NT2/D1 (cell line): Measurements from ENCODE around the gene XRCC4.

Experiments used
- DNase-seq: peaks from one replicate; pipeline ENCODE4 v3.0.0-alpha.2; 2011; ENCODE audit warnings: low read depth, low spot score
- H3K27me3 ChIP-seq: 2 replicates; pipeline ENCODE4 v1.6.0; 2011; ENCODE audit warnings: mild to moderate bottlenecking; ENCODE audit not compliant: insufficient read length, insufficient read depth
- H3K36me3 ChIP-seq: 2 replicates; pipeline ENCODE4 v1.6.1; 2011; ENCODE audit warnings: mild to moderate bottlenecking, low read length, mixed read lengths; ENCODE audit not compliant: insufficient read depth, insufficient read length
- H3K4me1 ChIP-seq: 2 replicates; pipeline ENCODE4 v1.5.1; 2011; ENCODE audit not compliant: insufficient read depth, insufficient read length
- H3K4me3 ChIP-seq: 2 replicates; pipeline ENCODE4 v1.5.1; 2011; ENCODE audit warnings: low read depth; ENCODE audit not compliant: insufficient read length
- H3K9ac ChIP-seq: 2 replicates; pipeline ENCODE4 v1.6.0; 2011; ENCODE audit warnings: low read depth; ENCODE audit not compliant: insufficient read length
- H3K9me3 ChIP-seq: 2 replicates; pipeline ENCODE4 v1.5.1; 2011; ENCODE audit warnings: mild to moderate bottlenecking, low read length; ENCODE audit not compliant: insufficient read depth
- SUZ12 ChIP-seq: IDR thresholded peaks from 2 replicates; pipeline ENCODE4 v1.6.1; 2011; ENCODE audit not compliant: insufficient read length, insufficient read depth; ENCODE audit errors: extremely low read depth
- YY1 ChIP-seq: IDR thresholded peaks from 2 replicates; pipeline ENCODE4 v1.6.1; 2011; ENCODE audit not compliant: insufficient read length, insufficient read depth
- ZNF274 ChIP-seq: IDR thresholded peaks from 2 replicates; pipeline ENCODE4 v1.6.1; 2011; ENCODE audit warnings: mild to moderate bottlenecking, low read depth, low read length

Gene XRCC4

DNA sequence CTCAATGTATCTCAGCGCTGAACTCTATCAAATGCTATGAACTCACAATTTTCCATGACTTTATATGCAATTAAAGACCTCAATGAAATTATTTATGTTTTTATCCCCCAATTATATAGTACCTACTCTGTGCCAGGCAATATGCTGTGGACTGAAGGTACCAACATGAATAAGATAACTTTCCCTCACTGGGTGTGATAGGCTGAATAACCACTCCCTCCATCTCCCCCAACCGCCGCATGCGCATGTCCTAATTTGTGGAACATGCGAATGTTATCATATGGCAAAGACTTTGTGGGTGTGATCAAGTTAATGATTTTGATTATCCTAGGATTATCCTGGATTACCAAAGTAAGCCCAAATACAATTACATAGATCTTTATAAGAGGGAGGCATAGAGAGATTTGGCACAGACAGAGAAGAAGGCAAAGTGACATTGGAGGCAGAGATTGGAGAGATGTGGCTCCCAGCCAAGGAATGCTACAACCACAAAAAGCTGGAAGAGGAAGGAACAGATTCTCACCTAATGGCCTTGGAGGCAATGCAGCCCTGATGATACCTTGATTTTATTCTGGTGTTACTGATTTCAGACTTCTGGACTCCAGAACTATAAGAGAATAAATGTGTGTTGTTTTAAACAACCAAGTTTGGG, 245.1 kb downstream of the XRCC4 start:
- no peaks in the 10 kb centered on the region for H3K9me3 ChIP-seq
- H3K27me3 ChIP-seq, result no peaks in the 10 kb centered on the region
- no peaks in the 10 kb centered on the region for H3K4me1 ChIP-seq
- no peak for TF ChIP-seq SUZ12
- TF ChIP-seq YY1, result no peak
- TF ChIP-seq ZNF274, result no peak
- no peak overlapping the region for H3K9ac ChIP-seq
- no peaks in the 10 kb centered on the region for H3K36me3 ChIP-seq
- DNase-seq, result no peak
- no peak overlapping the region for H3K4me3 ChIP-seq

DNA sequence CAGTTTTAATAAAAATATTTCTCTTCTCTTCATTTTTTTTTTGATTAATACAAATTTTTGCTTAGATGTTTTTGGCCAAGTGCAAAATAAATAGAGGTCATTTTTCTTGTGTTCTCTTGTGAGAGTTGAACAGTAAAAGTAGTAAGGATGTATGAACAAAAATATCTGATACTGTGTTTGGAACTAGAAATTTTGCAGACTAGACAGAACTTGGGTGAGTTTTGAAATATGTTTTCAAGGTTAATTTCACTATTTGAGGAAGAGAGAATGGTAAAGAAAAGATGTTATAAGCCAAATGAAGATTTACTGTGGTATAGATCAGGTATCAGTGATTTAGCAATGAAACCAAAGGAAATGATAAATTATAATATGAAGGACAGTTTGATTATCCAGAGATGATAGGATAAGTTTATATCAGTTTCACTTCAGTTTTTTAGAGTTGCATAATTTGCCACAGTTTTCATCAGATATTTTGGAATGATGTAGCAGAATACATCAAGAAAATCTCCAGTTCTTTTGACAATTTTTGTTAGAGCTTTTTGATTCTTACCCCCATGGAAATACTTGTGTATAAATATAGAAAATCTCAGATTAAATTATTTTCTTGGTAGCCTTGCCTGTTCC, 246.3 kb downstream of the XRCC4 start:
- H3K4me3 ChIP-seq, result no peak overlapping the region
- H3K27me3 ChIP-seq, result no peaks in the 10 kb centered on the region
- TF ChIP-seq ZNF274, result no peak
- TF ChIP-seq YY1, result no peak
- no peaks in the 10 kb centered on the region for H3K4me1 ChIP-seq
- H3K36me3 ChIP-seq, result no peaks in the 10 kb centered on the region
- H3K9me3 ChIP-seq, result no peaks in the 10 kb centered on the region
- DNase-seq, result no peak
- H3K9ac ChIP-seq, result no peak overlapping the region

DNA sequence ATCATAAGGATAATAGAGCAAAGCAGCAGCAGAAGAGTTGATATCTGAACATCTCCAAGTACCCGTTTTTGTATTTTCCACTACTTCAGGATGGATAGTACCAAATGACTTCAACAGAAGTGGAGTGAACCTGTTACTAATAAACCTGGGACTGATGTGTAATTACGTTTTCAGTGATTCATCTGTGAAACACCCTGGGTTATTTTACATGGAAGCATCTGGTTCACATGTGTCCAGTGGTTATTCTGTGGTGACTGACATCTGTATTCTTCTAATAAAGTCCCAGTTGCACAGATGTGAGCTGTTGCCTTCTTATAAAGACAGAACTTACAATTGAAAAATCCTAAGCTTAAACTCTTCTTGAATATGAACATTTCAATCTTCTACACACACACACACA, 254.5 kb downstream of the XRCC4 start:
- no peak overlapping the region for H3K4me3 ChIP-seq
- H3K27me3 ChIP-seq, result no peaks in the 10 kb centered on the region
- no peak for DNase-seq
- no peak for TF ChIP-seq YY1
- TF ChIP-seq ZNF274, result no peak
- no peak for TF ChIP-seq SUZ12
- H3K9ac ChIP-seq, result no peak overlapping the region
- H3K4me1 ChIP-seq, result no peaks in the 10 kb centered on the region
- no peaks in the 10 kb centered on the region for H3K9me3 ChIP-seq
- H3K36me3 ChIP-seq, result no peaks in the 10 kb centered on the region

DNA sequence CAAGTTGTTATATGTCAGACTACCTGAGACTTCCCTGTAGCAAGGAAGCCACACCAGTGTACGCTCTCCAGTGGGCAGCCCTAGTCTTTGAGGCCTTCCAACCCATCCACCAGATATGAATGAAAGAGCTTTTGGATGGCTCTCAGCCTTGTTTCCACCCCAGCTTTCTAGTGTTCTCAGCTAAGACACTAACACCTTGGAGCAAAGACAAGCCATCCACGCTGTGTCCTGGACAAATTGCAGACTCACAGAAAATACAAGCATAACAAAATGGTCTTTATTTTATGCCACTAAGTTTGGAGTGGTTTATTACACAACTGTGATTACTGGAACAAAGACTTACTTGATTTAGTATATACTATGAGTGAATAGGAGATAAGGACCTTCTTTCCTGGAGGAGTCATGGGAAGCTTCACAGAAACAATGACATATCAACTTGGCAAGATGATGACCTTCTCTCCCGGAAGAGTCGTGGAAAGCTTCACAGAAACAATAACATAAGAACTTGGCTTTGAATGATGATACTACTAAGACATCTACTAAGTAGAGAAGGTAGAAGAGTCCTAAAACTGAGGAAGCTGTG, 260.2 kb downstream of the XRCC4 start:
- no peak for DNase-seq
- Histone ChIP-seq H3K4me1 (no peaks in the 10 kb centered on the region), H3K27me3 (no peaks in the 10 kb centered on the region), H3K36me3 (no peaks in the 10 kb centered on the region), H3K9ac (no peak overlapping the region), H3K9me3 (no peaks in the 10 kb centered on the region), H3K4me3 (no peak overlapping the region)
- TF ChIP-seq ZNF274, result no peak
- no peak for TF ChIP-seq SUZ12
- TF ChIP-seq YY1, result no peak

DNA sequence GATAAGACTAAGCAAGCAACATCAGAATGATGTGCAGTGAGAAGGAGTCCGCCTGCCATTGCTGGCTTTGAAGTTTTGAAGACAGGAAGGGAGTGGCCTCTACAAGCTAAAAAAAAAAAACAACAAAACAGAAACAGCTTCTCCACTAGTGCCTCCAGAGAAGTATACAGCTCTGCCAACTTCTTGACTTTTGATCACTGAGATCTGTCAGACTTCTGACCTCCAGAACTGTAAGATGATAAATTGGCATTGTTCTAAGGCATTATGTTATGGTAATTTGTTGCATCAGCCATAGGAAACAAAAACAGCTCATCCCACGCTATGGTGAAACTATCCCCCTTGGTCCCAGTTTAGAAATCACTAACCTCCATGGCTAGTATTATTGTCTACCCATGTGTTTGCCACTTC, 263.2 kb downstream of the XRCC4 start:
- H3K27me3 ChIP-seq, result no peaks in the 10 kb centered on the region
- H3K4me1 ChIP-seq, result no peaks in the 10 kb centered on the region
- no peaks in the 10 kb centered on the region for H3K36me3 ChIP-seq
- TF ChIP-seq ZNF274 (no peak), YY1 (no peak), SUZ12 (no peak)
- no peak for DNase-seq
- no peak overlapping the region for H3K4me3 ChIP-seq
- H3K9ac ChIP-seq, result no peak overlapping the region
- H3K9me3 ChIP-seq, result no peaks in the 10 kb centered on the region

DNA sequence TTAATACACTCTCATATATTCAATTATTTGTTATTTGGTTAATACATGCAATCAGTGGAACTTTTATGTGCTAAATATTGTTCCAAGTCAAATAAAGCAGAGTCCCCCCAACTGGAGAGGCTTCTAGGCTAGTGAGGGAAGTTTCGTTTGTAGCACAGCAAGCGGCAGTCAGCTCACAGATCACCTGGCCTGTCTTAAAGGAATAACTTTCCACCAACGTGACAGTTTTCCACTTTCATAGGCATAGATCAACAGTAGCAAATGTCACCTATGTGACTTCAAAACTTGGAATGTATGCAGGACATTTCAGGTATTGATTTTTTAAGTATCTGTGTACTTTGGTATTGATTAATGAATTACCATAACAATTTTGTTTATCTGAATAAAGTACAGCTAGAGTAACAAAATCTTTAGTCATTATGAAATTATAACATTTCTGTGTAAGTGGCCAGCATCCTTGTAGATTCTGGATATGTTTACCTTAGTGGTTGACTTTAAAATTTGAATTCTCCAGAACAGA, 264.5 kb downstream of the XRCC4 start:
- DNase-seq, result no peak
- no peak overlapping the region for H3K9ac ChIP-seq
- no peak overlapping the region for H3K4me3 ChIP-seq
- H3K27me3 ChIP-seq, result no peaks in the 10 kb centered on the region
- no peaks in the 10 kb centered on the region for H3K36me3 ChIP-seq
- no peaks in the 10 kb centered on the region for H3K4me1 ChIP-seq
- 0 out of 2 replicates have a peak, but pooled peaks cover 2% of the 10 kb centered on the region for H3K9me3 ChIP-seq
- TF ChIP-seq SUZ12 (no peak), YY1 (no peak), ZNF274 (no peak)

DNA sequence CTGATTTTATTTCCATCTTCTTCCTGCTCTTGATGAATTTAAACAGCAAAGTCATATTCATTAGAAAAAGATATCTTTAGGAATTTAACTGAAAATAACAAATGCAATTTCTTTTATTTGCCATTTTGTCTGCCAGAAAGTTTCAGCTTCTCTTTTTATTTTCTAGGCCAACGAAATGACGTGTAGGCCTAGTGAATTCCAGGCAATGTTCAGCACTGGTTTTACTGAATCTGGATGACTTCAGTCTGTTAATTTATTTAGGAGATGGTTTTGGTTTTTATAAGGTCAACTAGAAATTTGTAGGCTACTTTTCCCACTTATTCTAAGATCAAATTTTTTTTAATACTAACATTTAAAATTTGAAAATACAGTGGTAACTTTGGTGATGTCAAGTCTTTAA, 265.1 kb downstream of the XRCC4 start:
- TF ChIP-seq SUZ12, result no peak
- TF ChIP-seq YY1, result no peak
- no peak for TF ChIP-seq ZNF274
- H3K36me3 ChIP-seq, result no peaks in the 10 kb centered on the region
- no peak for DNase-seq
- no peak overlapping the region for H3K4me3 ChIP-seq
- H3K9ac ChIP-seq, result no peak overlapping the region
- H3K9me3 ChIP-seq, result peaks cover 8% of the 10 kb centered on the region; the same call in 1 of the 2 replicates
- no peaks in the 10 kb centered on the region for H3K4me1 ChIP-seq
- no peaks in the 10 kb centered on the region for H3K27me3 ChIP-seq
